Renal cortex interstitium (tissue), 15 donors: Measurements from ENCODE around the gene RAB43. TPM values are rescaled to one million over a fixed set of nuclear protein-coding genes. Genes with fewer than 3 reads are reported as not detected.
"Not testable (repeated sequence)": the region's sequence is repeated elsewhere in the genome, so short reads cannot be mapped to it uniquely, and the experiment has no call there.

ENCODE experiments used
- DNase-seq, 11 donors: peaks; one replicate each; pipeline ENCODE4 v3.0.0-alpha.2; 2013; ENCODE audit warnings: low read depth in 9 of 11, low spot score in 4 of 11; ENCODE audit errors: extremely low read depth in 1 of 11
- long read RNA-seq, 16 experiments: transcript quantifications; one replicate each; lab custom pipeline, GENCODE V29; 2026
- polyA plus RNA-seq, 3 donors: library from polyadenylated mRNA; unstranded; fragments of 120-200 nt; gene quantifications; one replicate each; pipeline ENCODE4 v1.2.1, GENCODE V29; 2013; ENCODE audit not compliant: insufficient read length in 3 of 3

The RAB43 gene
- 1 to 10 TPM; 4.6 to 8.1 (median 6.1) TPM for polyA plus RNA-seq
- long read RNA-seq, donor 1, full-length matches to known transcripts = 4 of 4 reads
- long read RNA-seq, donor 1, partial matches to known transcripts = 0 of 4 reads
- long read RNA-seq, donor 1, other reads (novel, unspliced or antisense) = 0 of 4 reads
- long read RNA-seq, donor 2, full-length matches to known transcripts = 7 of 7 reads
- long read RNA-seq, donor 2, partial matches to known transcripts = 0 of 7 reads
- long read RNA-seq, donor 2, other reads (novel, unspliced or antisense) = 0 of 7 reads
- long read RNA-seq, donor 3, full-length matches to known transcripts = 13 of 13 reads
- long read RNA-seq, donor 3, partial matches to known transcripts = 0 of 13 reads
- long read RNA-seq, donor 3, other reads (novel, unspliced or antisense) = 0 of 13 reads
- long read RNA-seq, donor 4, full-length matches to known transcripts = 6 of 6 reads
- long read RNA-seq, donor 4, partial matches to known transcripts = 0 of 6 reads
- long read RNA-seq, donor 4, other reads (novel, unspliced or antisense) = 0 of 6 reads
- long read RNA-seq, donor 5 = 0 reads
- long read RNA-seq, donor 6, full-length matches to known transcripts = 7 of 7 reads
- long read RNA-seq, donor 6, partial matches to known transcripts = 0 of 7 reads
- long read RNA-seq, donor 6, other reads (novel, unspliced or antisense) = 0 of 7 reads
- long read RNA-seq, donor 7, full-length matches to known transcripts = 7 of 7 reads
- long read RNA-seq, donor 7, partial matches to known transcripts = 0 of 7 reads
- long read RNA-seq, donor 7, other reads (novel, unspliced or antisense) = 0 of 7 reads
- long read RNA-seq, donor 8, full-length matches to known transcripts = 8 of 8 reads
- long read RNA-seq, donor 8, partial matches to known transcripts = 0 of 8 reads
- long read RNA-seq, donor 8, other reads (novel, unspliced or antisense) = 0 of 8 reads
- long read RNA-seq, donor 9, full-length matches to known transcripts = 14 of 14 reads
- long read RNA-seq, donor 9, partial matches to known transcripts = 0 of 14 reads
- long read RNA-seq, donor 9, other reads (novel, unspliced or antisense) = 0 of 14 reads
- long read RNA-seq, donor 10, full-length matches to known transcripts = 9 of 9 reads
- long read RNA-seq, donor 10, partial matches to known transcripts = 0 of 9 reads
- long read RNA-seq, donor 10, other reads (novel, unspliced or antisense) = 0 of 9 reads
- long read RNA-seq, donor 11, full-length matches to known transcripts = 5 of 5 reads
- long read RNA-seq, donor 11, partial matches to known transcripts = 0 of 5 reads
- long read RNA-seq, donor 11, other reads (novel, unspliced or antisense) = 0 of 5 reads
- long read RNA-seq, donor 12, full-length matches to known transcripts = 3 of 3 reads
- long read RNA-seq, donor 12, partial matches to known transcripts = 0 of 3 reads
- long read RNA-seq, donor 12, other reads (novel, unspliced or antisense) = 0 of 3 reads
- long read RNA-seq, donor 13, full-length matches to known transcripts = 11 of 11 reads
- long read RNA-seq, donor 13, partial matches to known transcripts = 0 of 11 reads
- long read RNA-seq, donor 13, other reads (novel, unspliced or antisense) = 0 of 11 reads
- long read RNA-seq, donor 14, full-length matches to known transcripts = 4 of 4 reads
- long read RNA-seq, donor 14, partial matches to known transcripts = 0 of 4 reads
- long read RNA-seq, donor 14, other reads (novel, unspliced or antisense) = 0 of 4 reads
- long read RNA-seq, donor 15, full-length matches to known transcripts = 2 of 2 reads
- long read RNA-seq, donor 15, partial matches to known transcripts = 0 of 2 reads
- long read RNA-seq, donor 15, other reads (novel, unspliced or antisense) = 0 of 2 reads
- long read RNA-seq, donor 16, full-length matches to known transcripts = 32 of 32 reads
- long read RNA-seq, donor 16, partial matches to known transcripts = 0 of 32 reads
- long read RNA-seq, donor 16, other reads (novel, unspliced or antisense) = 0 of 32 reads

DNA sequence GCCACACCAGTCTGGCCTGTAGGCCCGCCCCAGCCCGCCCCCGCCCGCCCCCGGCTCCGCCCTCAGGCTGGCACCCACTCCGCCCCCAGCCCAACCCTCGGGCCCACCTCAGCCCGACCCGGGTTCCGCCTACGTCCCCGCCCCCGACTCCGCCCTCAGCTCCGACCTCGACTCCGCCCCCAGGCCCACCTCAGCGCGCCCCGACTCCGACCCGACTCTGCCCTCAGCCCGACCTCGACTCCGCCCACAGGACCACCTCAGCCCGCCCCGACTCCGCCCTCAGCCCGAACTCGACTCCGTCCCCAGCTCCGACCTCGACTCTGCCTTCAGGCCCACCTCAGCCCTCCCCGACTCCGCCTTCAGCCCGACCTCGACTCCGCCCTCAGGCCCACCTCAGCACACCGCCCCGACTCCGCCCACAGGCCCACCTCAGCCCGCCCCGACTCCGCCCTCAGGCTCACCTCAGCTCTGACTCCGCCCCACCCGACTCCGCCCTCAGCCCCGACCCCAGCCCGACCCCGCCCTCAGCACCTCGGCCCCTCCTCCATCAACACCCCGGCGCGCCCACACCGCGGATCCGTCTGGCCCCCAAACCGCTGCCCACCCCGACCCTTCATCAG, at the start of gene RAB43:
RAB43 (minus strand) TSS at position 13 of the 620 bp plus-strand sequence. CDS start 315 bp downstream, outside the sequence.
- peak; percentile 78 to 91 (median 87) for DNase-seq

DNA sequence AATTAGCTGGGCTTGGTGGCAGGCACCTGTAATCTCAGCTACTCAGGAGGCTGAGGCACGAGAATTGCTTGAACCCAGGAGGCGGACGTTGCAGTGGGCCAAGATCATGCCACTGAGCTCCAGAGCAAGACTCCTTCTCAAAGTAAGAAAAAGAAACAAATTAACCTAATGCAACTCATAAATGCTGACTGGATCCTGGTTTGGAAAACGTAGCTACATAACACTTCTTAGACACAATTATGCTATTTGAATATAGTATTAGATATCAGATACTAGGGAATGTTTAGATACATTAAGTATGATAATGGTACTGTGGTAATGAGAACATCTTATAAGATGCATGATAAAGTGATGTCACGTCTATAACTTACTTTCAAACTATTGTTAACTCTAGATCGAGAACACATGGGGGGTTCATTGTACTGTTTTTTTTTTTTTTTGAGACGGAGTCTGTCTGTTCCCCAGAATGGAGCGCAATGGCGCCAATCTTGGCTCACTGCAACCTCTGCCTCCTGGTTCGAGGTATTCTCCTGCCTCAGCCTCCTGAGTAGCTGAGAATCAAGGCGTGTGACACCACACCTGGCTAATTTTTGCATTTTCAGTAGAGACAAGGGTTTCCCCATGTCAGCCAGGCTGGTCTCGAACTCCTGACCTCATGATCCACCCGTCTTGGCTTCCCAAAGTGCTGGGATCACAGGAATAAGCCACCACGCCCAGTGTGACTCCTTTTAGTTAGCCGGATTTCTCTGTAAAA, 45.2 kb upstream of the RAB43 start:
- DNase-seq = no peak

DNA sequence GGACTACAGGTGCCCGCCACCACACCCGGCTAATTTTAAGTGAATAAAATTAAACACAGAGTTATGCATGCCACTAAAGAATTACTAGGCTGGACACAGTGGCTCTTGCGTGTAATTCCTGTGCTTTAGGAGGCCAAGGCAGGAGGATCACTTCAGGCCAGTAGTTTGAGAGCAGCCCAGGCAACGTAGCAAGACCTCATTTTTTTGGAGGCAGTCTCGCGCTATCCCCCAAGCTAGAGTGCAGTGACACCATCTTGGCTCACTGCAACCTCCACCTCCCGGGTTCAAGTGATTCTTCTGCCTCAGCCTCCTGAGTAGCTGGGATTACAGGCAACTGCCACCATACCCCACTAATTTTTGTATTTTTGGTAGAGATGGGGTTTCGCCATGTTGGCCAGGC, 44.0 kb upstream of the RAB43 start:
- not testable (repeated sequence) for DNase-seq

DNA sequence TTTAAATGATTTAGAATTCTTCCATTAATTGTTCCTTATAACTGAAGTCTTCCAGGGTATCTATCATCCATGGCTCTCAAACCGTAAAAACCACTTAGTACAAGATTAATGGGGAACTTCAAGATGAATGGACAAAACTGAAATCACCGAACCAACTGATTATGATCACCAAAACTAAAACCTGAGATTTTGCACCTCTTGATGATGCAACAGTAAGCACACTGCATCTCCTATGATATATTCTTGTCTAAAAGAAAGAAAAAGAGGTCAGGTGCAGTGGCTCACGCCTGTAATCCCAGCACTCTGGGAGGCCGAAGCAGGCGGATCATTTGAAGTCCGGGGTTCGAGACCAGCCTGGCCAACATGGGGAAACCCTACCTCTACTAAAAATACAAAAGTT, 42.9 kb upstream of the RAB43 start:
- no peak for DNase-seq

DNA sequence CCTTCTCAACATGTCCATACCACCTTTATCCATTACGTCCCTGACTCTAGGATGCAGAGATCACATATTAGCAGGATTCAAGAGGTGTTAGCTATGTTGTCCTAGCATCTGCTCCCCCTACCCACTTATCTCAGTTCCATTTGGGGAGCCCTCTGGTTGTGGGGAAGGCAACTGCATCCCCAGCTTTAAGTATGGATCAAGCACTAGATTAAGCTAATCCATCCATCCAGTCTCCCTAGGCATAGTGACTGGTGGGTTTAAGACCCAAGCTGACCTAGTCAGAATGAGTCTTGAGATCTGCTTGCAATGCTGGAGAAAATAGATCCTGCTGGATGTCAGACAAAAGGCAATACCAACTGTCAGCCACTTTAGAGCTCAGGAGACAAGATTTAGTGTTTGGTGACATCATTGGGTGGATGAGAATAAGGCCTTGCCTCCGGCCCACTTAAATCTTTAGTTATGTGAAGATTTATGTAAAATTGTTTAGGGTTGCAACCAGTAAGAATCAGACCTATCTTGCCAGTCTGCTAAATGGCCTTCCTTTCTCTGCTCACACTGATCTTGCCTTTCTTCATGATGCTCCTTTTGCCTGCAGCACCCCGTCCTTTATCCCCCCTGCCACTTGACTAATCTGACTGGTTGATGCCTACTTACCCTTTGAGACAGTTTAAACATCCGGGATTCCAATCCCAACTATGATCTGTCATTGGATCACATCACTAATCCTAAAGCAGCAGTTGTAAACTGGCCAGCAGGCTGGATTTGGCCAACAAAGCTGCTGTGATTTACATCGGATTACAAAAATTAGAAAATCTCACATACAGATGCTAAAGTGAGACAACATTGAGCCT, 41.4 kb upstream of the RAB43 start:
- DNase-seq = no peak

DNA sequence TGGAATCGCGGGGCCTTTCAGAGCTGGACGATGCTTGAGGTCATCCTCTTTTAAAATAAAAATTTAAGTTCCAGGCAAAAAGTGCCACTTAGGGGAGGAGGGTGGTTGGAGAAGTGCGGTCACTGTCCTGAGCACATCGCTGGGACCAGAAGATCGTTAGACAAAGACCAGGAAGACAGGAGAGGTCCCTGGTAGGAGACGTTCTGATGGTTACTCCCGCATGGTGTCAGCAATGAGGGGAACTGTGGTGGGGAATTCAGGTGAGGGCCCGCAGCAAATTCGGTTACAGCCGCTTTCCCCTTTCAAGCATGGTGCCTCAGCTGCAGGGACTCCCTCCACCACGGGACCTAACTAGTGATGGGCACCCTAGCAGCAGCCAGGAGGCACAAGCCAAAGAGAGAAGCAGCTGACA, 40.3 kb upstream of the RAB43 start:
- no peak for DNase-seq

DNA sequence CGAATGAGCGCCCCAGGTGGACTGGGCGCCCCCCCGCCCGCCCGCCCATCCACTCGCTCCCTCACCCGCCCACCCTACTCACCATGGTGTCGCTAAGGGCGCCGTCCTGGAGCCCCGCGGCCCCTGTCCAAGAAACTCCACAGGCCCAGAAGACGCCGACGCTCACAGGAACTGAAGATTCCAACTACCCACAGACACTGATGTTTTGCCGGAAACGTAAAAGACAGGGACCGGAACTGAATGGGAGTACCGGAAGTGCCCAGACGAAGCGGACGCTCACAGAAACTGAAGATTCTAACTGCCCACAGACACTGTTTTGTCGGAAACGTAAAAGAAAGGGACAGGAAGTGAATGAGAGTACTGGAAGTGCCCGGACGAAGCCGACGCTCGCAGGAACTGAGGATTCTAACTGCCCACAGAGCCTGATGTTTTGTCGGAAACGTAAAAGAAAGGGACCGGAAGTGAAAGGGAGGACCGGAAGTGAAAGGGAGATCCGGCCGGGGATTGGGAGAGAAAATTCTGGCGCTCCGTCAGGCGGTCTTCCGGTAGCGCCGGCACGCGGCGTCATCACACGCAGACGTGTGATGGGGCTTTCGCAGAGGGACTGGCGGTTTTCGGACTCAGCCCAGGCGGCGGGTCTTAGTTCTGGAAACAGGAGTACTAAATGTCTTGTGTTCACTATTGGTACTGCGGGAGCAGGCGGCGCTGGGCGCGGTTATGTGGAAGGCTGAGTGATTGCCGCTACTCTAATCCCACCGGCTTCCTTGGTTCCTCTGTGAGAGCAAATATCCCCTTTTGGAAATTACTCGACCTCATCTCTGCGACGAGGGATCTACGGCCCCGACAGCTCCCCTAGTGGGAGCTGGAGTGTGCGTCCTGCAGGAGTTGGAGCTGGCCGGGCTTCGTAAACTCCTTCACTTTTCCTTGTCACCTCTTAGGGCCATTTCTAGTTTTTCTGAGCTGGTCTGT, 39.6 kb upstream of the RAB43 start, which contains the start of gene ISY1:
ISY1 (minus strand) TSS at position 173 of the 969 bp plus-strand sequence; CDS start at position 85, 88 bp downstream.
- DNase-seq = peak; percentile 90 to 97 (median 94)

DNA sequence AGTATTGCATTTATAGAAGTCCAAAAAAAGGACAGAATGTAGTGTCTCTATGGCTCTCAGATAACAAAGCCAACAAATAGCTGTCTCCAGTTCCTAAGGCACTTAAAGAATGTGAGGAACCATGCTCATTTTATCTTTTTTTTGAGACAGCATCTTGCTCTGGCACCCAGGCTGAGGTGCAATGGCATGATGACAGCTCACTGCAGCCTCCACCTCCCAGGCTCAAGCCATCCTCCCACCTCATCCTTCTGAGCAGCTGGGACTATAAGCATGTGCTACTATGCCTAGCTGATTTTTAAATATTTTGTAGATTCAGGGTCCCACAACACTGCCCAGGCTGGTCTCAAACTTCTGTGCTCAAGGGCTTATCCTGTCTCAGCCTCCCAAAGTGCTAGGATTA, 23.2 kb upstream of the RAB43 start:
- DNase-seq = no peak

DNA sequence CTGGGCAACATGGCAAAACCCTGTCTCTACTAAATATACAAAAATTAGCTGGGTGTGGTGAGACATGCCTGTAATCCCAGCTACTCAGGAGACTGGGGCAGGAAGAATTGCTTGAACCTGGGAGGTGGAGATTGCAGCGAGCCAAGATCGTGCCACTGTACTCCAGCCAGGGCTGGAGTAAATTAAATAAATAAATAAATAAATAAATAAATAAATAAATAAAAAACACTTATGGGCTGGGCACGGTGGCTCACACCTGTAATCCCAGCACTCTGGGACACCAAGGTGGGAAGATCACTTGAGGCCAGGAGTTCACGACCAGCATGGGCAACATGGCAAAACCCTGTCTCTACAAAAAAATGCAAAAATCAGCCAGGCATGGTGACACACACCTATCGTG, 19.4 kb upstream of the RAB43 start:
- DNase-seq = not testable (repeated sequence)

DNA sequence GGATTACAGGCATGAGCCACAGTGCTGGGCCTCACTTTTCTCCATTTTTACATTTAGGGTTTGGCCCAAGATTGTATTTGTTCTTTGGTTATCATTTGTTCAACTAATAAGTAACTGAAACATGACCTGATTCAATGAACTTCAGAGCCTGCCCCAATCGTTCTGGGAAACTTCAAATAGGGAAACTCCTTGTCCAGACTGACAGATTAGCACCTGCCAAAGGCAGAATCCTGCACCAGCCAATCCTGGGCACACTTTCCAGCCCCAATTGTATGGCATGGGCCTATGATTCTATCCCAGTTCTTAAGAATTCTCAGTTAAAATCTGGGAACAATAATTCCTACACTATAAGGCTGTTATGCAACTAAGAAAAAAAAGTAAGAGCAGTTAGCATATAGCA, 18.3 kb upstream of the RAB43 start:
- DNase-seq = no peak

DNA sequence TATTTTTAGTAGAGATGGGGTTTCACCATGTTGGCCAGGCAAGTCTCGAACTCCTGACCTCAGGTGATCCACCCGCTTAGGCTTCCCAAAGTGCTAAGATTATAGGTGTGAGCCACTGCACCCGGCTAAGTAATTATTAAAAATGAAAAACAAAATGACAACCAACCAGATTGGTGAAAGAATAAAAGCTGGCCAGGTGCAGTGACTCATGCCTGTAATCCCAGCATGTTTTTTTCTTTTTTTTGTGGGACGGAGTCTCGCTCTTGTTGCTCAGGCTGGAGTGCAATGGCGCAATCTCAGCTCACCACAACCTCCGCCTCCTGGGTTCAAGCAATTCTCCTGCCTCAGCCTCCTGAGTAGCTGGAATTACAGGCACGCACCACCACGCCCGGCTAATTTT, 14.7 kb upstream of the RAB43 start:
- DNase-seq = not testable (repeated sequence)

DNA sequence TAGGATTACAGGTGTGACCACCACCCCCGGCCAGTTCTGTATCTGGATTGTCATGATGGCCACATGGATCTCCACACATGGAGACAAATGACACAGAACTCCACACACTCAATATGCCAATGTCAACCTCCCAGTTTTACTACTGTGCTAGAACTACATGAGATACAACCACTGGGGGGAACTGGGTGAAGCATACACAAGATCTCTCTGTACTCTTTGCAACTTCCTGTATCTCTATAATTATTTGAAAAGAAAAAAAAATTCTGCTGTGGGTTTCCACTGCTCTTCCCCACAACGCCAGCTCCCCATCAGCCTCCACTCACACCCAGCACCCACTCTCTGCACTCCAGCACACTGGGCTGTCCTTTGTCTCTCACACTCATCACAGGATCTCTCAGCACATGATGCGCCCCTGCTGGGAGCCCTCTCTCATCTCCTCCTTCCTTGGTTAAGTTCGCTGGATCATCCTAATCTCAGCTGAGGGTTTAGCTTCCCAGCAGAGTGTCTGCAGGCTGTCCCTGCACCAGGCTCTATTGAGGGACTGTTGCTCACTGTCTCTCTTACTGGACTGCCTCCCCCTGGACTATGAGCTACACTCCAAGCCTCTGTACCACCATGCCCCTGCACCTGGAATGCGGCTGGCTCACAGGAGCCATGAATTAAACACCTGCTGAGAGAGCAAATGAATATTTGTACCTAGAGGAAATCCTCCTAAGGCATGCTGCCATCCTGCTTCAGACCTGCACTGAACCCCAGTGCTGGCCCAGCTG, 10.7 kb upstream of the RAB43 start:
- no peak for DNase-seq

DNA sequence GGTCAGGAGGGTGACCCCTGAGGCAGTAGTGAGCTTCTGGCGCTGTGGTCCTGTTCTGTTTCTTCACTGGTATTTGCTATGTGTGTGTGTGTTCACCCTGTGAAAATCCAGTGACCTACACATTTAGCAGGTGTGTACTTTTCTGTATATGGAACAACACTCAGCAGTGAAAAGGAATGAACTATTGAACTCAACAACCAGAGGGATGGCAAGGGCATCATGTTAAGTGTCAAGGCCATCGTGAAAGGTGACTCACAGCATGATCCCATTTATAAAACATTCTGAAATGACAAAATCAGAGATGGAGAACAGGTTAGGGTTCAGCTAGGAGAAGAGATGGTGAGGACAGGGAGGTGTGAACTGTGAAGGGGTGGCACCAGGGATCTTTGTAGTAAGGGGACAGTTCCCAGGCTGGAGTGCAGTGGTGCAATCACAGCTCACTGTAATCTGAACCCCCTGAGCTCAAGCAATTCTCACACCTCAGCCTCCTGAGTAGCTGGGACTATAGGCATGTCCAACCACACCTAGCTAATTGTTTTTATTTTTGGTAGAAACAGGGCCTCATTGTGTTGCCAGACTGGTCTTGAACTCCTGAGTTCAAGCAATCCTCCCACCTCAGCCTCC, 10.0 kb upstream of the RAB43 start:
- DNase-seq = no peak
